Esophagus muscularis mucosa (tissue), 4 donors: ENCODE measurements around the gene ZNF350. TPM values are rescaled to one million over a fixed set of nuclear protein-coding genes. Genes with fewer than 3 reads are reported as not detected.
"Not testable (repeated sequence)": the region's sequence is repeated elsewhere in the genome, so short reads cannot be mapped to it uniquely, and the experiment has no call there.

Source experiments
- DNase-seq: peaks from one replicate; pipeline ENCODE4 v3.0.0-alpha.2; 2017; ENCODE audit errors: extremely low spot score
- H3K27ac ChIP-seq, 4 donors: fragments of 200-600 bp; sonication (generic); replicated peaks in 1 of 4; 1 replicate in 3 of 4; 2 replicates in 1 of 4; pipeline ENCODE4 v1.5.1; 2016 to 2019; ENCODE audit warnings: mild to moderate bottlenecking in 1 of 4
- H3K27me3 ChIP-seq, 4 donors: fragments of 200-600 bp; sonication (generic); one replicate each; pipeline versions ENCODE4 v1.5.1 to v1.6.0; 2016 to 2019
- H3K36me3 ChIP-seq, 4 donors: fragments of 200-600 bp; sonication (generic); one replicate each; pipeline ENCODE4 v1.5.1; 2016 to 2019
- H3K4me1 ChIP-seq, 4 donors: fragments of 200-600 bp; sonication (generic); one replicate each; pipeline ENCODE4 v1.5.1; 2016 to 2019
- H3K4me3 ChIP-seq, 4 donors: fragments of 200-600 bp; sonication (generic); 1 replicate in 2 of 4; 2 replicates in 2 of 4; pipeline ENCODE4 v1.5.1; 2016 to 2019; ENCODE audit warnings: mild to moderate bottlenecking in 4 of 4, moderate library complexity in 1 of 4
- H3K9me3 ChIP-seq, 4 donors: fragments of 200-600 bp; sonication (generic); 1 replicate in 3 of 4; 2 replicates in 1 of 4; pipeline ENCODE4 v1.5.1; 2016 to 2019
- EP300 ChIP-seq: sonication (generic); formaldehyde crosslinking; IDR thresholded peaks from one replicate; pipeline ENCODE4 v1.6.1; 2017; ENCODE audit warnings: antibody characterized with exemption
- POLR2A ChIP-seq: fragments of 450-650 bp; IDR thresholded peaks from one replicate; pipeline ENCODE4 v1.6.1; 2017; ENCODE audit warnings: antibody characterized with exemption, moderate library complexity, mild to moderate bottlenecking, low read depth
- POLR2AphosphoS5 ChIP-seq, 2 donors: sonication (generic); formaldehyde crosslinking; IDR thresholded peaks; one replicate each; pipeline ENCODE4 v1.6.1; 2017; ENCODE audit warnings: antibody characterized with exemption in 2 of 2
- WGBS: methylation state at CpG from one replicate; pipeline ENCODE4 v1.1.5; 2018; 5-methylcytosine and 5-hydroxymethylcytosine counted together
- intact Hi-C: fragments of 100-400 bp; cut with DNase I; formaldehyde crosslinking; loops from one replicate; pipeline ENCODE4 v1.15.1; 2023
- total RNA-seq, 4 donors: library from RNA; depleted of rRNA; stranded (reverse); fragments of >200 nt; gene quantifications; one replicate each; pipeline versions ENCODE4 v1.1.0 to v1.2.1, GENCODE V29; 2016
- TF ChIP-seq, protein P1 (sequence below), 3 experiments: fragments of 200-600 bp in 2 of 3; fragments of 450-650 bp in 1 of 3; sonication (generic) in 2 of 3; IDR thresholded peaks; one replicate each; pipeline ENCODE4 v1.5.1; 2017 to 2019; ENCODE audit warnings: antibody characterized with exemption in 3 of 3, mild to moderate bottlenecking in 2 of 3, moderate library complexity in 1 of 3

Gene ZNF350
- total RNA-seq = 10 to 100 TPM in 3 of 4 donors, 1 to 10 TPM in 1; 9.2 to 14.6 (median 12.7) TPM

DNA sequence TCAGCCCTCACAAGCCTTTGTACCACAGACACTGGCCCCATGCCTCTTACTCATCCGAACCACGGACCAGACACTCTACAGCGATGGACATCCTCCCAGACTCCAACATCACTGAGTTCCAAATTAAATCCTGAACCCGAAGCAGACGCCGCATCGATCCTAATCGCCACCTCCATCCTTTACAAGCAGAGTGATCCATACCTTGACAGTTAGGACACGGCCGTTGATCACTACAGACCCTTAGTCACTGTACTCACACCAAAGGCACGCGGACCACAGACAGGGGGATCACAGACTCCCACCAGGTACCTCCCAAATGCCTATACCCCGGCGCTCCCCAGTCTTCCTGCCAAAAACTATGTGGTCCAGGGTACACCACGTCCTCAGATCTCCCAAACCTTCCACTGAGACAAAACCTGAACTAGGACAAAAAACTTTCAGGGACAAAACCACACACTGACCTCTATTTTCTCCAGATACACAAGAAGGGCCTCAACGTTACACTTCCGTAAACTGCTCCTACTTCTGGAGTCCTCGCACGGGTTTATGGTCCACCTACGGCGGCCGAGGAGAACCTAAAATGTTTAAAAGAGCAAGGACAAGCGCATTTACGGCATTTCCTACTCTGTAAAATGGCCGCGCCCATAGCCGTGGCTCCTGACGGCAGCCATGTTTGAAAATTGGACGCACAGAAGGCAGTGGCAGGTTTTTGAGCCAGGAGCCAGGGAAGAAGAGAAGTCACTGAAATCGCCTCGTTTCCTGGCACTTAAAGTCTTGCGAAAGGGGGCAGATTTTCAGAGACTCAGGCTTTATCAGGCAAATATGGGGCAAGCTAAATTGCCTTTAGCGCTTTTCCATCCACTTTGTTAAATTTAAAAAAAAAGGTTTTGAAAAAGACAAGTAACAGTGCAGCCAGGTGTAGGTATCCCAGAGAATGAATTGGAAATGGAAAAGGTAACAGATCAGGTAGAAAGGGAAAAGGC lies at the start of gene ZNF350:
ZNF350 (minus strand) TSS at position 532 of the 983 bp plus-strand sequence. CDS start 12,480 bp downstream, outside the sequence.
- no peak for TF ChIP-seq EP300
- TF ChIP-seq POLR2AphosphoS5 (IDR thresholded peaks at IDR 0.05) = peak; percentile 86 to 95
- TF ChIP-seq, protein P1, sequence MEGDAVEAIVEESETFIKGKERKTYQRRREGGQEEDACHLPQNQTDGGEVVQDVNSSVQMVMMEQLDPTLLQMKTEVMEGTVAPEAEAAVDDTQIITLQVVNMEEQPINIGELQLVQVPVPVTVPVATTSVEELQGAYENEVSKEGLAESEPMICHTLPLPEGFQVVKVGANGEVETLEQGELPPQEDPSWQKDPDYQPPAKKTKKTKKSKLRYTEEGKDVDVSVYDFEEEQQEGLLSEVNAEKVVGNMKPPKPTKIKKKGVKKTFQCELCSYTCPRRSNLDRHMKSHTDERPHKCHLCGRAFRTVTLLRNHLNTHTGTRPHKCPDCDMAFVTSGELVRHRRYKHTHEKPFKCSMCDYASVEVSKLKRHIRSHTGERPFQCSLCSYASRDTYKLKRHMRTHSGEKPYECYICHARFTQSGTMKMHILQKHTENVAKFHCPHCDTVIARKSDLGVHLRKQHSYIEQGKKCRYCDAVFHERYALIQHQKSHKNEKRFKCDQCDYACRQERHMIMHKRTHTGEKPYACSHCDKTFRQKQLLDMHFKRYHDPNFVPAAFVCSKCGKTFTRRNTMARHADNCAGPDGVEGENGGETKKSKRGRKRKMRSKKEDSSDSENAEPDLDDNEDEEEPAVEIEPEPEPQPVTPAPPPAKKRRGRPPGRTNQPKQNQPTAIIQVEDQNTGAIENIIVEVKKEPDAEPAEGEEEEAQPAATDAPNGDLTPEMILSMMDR (IDR thresholded peaks at IDR 0.05) = no peak
- Histone ChIP-seq H3K36me3 (peaks cover 0 to 23% (median 3%) of the 10 kb centered on the region in 4 donors), H3K4me3 (peak within 1 kb of the TSS; percentile 77 to 86 (median 80)), H3K4me1 (peaks cover 10 to 18% (median 13%) of the 10 kb centered on the region in 4 donors), H3K27ac (peak within 1 kb of the TSS; percentile 79 to 81 (median 80)), H3K27me3 (no peaks in the 10 kb centered on the region), H3K9me3 (peaks cover 0 to 54% (median 30%) of the 10 kb centered on the region in 4 donors)
- intact Hi-C loops = loop anchor here (2.0 kb wide), 1 partner anchor 60 kb away; the partner anchor contains the start of gene ZNF613
- peak; percentile 94 for DNase-seq
- 3% methylated on average over 33 of the region's 33 CpGs for WGBS

GRCh38 chr19:52034051-52034728 lies 47.5 kb upstream of the ZNF350 start:
- Histone ChIP-seq H3K4me1 (peaks cover 0 to under 1% (median 0%) of the 10 kb centered on the region in 4 donors), H3K27ac (no peak overlapping the region), H3K4me3 (no peak overlapping the region), H3K9me3 (peaks cover 24 to 87% (median 79%) of the 10 kb centered on the region in 4 donors), H3K36me3 (peaks cover 54 to 65% (median 59%) of the 10 kb centered on the region in 4 donors), H3K27me3 (no peaks in the 10 kb centered on the region)
- TF ChIP-seq, protein P1 (IDR thresholded peaks at IDR 0.05) = no peak
- TF ChIP-seq EP300 (no peak), POLR2A (no peak), POLR2AphosphoS5 (IDR thresholded peaks at IDR 0.05) (no peak)
- no peak for DNase-seq
- intact Hi-C loops = no loop called here
- 97% methylated on average over 12 of the region's 12 CpGs for WGBS

DNA sequence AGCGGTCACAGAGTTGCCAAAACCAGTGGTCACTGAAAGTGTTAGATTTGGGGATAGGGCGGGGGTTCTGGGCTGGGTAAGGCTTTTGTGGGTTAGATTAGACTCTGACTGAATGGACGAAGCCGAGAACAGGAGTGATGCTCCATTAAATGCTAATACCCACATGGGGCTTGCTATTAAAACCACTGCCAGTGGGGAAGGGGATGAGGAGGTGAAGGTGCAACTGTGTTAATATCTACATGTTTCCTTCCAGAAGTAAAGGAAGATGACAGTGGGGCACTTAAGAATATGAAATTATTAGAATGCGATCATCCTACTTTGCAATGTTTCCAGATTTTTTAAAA lies 42.1 kb upstream of the ZNF350 start:
- intact Hi-C loops = no loop called here
- Histone ChIP-seq H3K4me3 (peak overlapping the region; percentile 76 to 87 (median 78)), H3K9me3 (peaks cover 10 to 38% (median 31%) of the 10 kb centered on the region in 4 donors), H3K36me3 (peaks cover 22 to 34% (median 28%) of the 10 kb centered on the region in 4 donors), H3K4me1 (peaks cover 8 to 23% (median 20%) of the 10 kb centered on the region in 4 donors), H3K27ac (peak overlapping the region; percentile 89 to 95 (median 92)), H3K27me3 (no peaks in the 10 kb centered on the region)
- WGBS = 20% methylated on average over 5 of the region's 5 CpGs
- no peak for DNase-seq
- TF ChIP-seq EP300 (no peak), POLR2A (no peak), POLR2AphosphoS5 (IDR thresholded peaks at IDR 0.05) (no peak)
- TF ChIP-seq, protein P1 (IDR thresholded peaks at IDR 0.05) = no peak

GRCh38 chr19:52028027-52028779 lies 41.6 kb upstream of the ZNF350 start, which contains the start of gene ZNF614:
TSS of gene ZNF614 (minus strand) at chr19:52028379. CDS start at chr19:52025745, 2,634 bp downstream.
- H3K9me3 ChIP-seq = peaks cover 5 to 38% (median 26%) of the 10 kb centered on the region in 4 donors
- no peaks in the 10 kb centered on the region for H3K27me3 ChIP-seq
- peaks cover 8 to 23% (median 20%) of the 10 kb centered on the region in 4 donors for H3K4me1 ChIP-seq
- peak within 1 kb of the TSS; percentile 76 to 87 (median 78) for H3K4me3 ChIP-seq
- peak within 1 kb of the TSS; percentile 89 to 95 (median 92) for H3K27ac ChIP-seq
- TF ChIP-seq POLR2AphosphoS5 (IDR thresholded peaks at IDR 0.05) (peak; percentile 87 to 89), POLR2A (peak; percentile 15)
- TF ChIP-seq, protein P1 (IDR thresholded peaks at IDR 0.05) = no peak
- intact Hi-C loops = no loop called here
- H3K36me3 ChIP-seq = peaks cover 27 to 34% (median 29%) of the 10 kb centered on the region in 4 donors
- WGBS = 0% methylated on average over 22 of the region's 53 CpGs
- DNase-seq = peak; percentile 95

GRCh38 chr19:52026255-52026990 lies 39.8 kb upstream of the ZNF350 start:
- Histone ChIP-seq H3K9me3 (peaks cover 0 to 28% (median 11%) of the 10 kb centered on the region in 4 donors), H3K4me1 (peaks cover 8 to 23% (median 20%) of the 10 kb centered on the region in 4 donors), H3K36me3 (peaks cover 28 to 47% (median 41%) of the 10 kb centered on the region in 4 donors)
- 90% methylated on average over 13 of the region's 15 CpGs for WGBS
- intact Hi-C loops, H3K27me3 ChIP-seq, DNase-seq, H3K27ac ChIP-seq, H3K4me3 ChIP-seq: not testable (repeated sequence)

DNA sequence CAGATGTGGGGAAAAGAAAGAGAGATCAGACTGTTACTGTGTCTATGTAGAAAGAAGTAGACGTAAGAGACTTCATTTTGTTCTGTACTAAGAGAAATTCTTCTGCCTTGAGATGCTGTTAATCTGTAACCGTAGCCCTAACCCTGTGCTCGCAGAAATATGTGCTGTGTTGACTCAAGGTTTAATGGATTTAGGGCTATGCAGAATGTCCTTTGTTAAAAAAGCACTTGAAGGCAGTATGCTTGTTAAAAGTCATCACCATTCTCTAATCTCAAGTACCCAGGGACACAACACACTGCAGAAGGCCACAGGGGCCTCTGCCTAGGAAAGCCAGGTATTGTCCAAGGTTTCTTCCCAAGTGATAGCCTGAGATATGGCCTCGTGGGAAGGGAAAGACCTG lies 37.8 kb upstream of the ZNF350 start:
- 93% methylated on average over 4 of the region's 4 CpGs for WGBS
- H3K27me3 ChIP-seq, H3K27ac ChIP-seq, H3K4me3 ChIP-seq, DNase-seq, intact Hi-C loops: not testable (repeated sequence)
- Histone ChIP-seq H3K36me3 (peaks cover 44 to 66% (median 55%) of the 10 kb centered on the region in 4 donors), H3K4me1 (peaks cover 8 to 23% (median 20%) of the 10 kb centered on the region in 4 donors), H3K9me3 (peaks cover 0 to 43% (median 15%) of the 10 kb centered on the region in 4 donors)
